ENCODE measurements around the gene PSEN2. TPM values are rescaled to one million over a fixed set of nuclear protein-coding genes. Genes with fewer than 3 reads are reported as not detected.

PSEN2 gene
- total RNA-seq, 1 experiment from 2014 or later: 17.4 TPM

DNA sequence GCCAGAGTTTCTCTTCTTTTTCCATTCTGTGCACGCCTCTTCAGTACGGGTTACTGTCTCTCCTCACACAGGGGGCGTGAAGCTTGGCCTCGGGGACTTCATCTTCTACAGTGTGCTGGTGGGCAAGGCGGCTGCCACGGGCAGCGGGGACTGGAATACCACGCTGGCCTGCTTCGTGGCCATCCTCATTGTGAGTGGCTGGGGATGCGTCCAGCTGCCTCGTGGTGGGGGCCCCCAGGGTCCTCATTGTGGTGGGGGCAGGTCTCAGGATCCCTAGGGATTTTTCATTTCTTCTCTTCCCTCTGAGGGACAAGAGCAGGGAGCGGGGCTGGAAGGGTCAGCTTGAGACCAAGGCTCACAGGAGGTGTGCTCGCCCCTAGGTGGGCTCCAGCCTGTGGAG, 23.5 kb downstream of the PSEN2 start:
- Histone ChIP-seq H4K91ac (ENCODE audit: insufficient read length, low read depth, low read length) (no peak overlapping the region), H3K27me3 (ENCODE audit: insufficient read depth, low read length) (no peaks in the 10 kb centered on the region), H2BK12ac (ENCODE audit: insufficient read length, low read depth, low read length) (no peak overlapping the region), H3K79me2 (ENCODE audit: insufficient read depth, low read length) (no peaks in the 10 kb centered on the region), H3K56ac (ENCODE audit: insufficient read length, low read depth, low read length) (no peak overlapping the region), H3K4me1 (ENCODE audit: insufficient read depth, low read length) (no peaks in the 10 kb centered on the region), H3K4me2 (ENCODE audit: insufficient read depth, insufficient read length, low read length) (no peak overlapping the region), H2BK120ac (ENCODE audit: low read depth, low read length, poor library complexity, severe bottlenecking) (no peak overlapping the region), H4K8ac (replicated peaks; ENCODE audit: insufficient read length, low read depth, low read length) (no peak overlapping the region), H3K9ac (ENCODE audit: extremely low read depth, insufficient read length, low read length) (no peak overlapping the region), H4K5ac (ENCODE audit: insufficient read length, low read depth, low read length) (no peak overlapping the region), H2BK20ac (ENCODE audit: low read depth, low read length, poor library complexity, severe bottlenecking) (no peak overlapping the region), H3K18ac (ENCODE audit: insufficient read length, low read depth, low read length) (no peak overlapping the region), H3K9me3 (ENCODE audit: control insufficient read depth, low read depth, low read length) (no peaks in the 10 kb centered on the region), H4K20me1 (ENCODE audit: control insufficient read depth, insufficient read depth, insufficient read length) (no peaks in the 10 kb centered on the region), H3K27ac (ENCODE audit: insufficient read length, low read depth, low read length) (no peak overlapping the region), H2AK5ac (ENCODE audit: insufficient read length, low read length) (no peak overlapping the region), H3K23ac (ENCODE audit: insufficient read length, low read depth, low read length) (no peak overlapping the region), H3T11ph (ENCODE audit: low read length) (no peak overlapping the region), H2BK15ac (ENCODE audit: low read depth, low read length) (no peak overlapping the region), H2BK5ac (ENCODE audit: insufficient read length, low read length) (no peak overlapping the region), H3K4ac (ENCODE audit: low read depth, low read length) (no peak overlapping the region), H3K14ac (ENCODE audit: insufficient read depth, low read length) (no peak overlapping the region), H3K23me2 (ENCODE audit: insufficient read length, low read depth, low read length, poor library complexity, severe bottlenecking) (no peaks in the 10 kb centered on the region), H3K79me1 (ENCODE audit: insufficient read depth, low read depth, low read length, poor library complexity, severe bottlenecking) (no peaks in the 10 kb centered on the region), H2AFZ (ENCODE audit: low read length) (no peak overlapping the region)
- no CpG with 5 or more reads among the region's 13 CpGs for WGBS (ENCODE audit: extremely low coverage, insufficient read length, low lambda C conversion rate)
- TF ChIP-seq, protein P1, sequence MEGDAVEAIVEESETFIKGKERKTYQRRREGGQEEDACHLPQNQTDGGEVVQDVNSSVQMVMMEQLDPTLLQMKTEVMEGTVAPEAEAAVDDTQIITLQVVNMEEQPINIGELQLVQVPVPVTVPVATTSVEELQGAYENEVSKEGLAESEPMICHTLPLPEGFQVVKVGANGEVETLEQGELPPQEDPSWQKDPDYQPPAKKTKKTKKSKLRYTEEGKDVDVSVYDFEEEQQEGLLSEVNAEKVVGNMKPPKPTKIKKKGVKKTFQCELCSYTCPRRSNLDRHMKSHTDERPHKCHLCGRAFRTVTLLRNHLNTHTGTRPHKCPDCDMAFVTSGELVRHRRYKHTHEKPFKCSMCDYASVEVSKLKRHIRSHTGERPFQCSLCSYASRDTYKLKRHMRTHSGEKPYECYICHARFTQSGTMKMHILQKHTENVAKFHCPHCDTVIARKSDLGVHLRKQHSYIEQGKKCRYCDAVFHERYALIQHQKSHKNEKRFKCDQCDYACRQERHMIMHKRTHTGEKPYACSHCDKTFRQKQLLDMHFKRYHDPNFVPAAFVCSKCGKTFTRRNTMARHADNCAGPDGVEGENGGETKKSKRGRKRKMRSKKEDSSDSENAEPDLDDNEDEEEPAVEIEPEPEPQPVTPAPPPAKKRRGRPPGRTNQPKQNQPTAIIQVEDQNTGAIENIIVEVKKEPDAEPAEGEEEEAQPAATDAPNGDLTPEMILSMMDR (conservative IDR thresholded peaks at IDR 0.05): no peak
- no peak overlapping the region; a peak in 1 of 7 replicates for H3K27ac Mint-ChIP-seq
- H3K27me3 Mint-ChIP-seq (ENCODE audit: low read depth): no peaks in the 10 kb centered on the region
- H3K4me3 Mint-ChIP-seq: no peak overlapping the region
- DNase-seq: no peak
- peaks cover 11 to 62% (median 41%) of the 10 kb centered on the region in 3 experiments for H3K36me3 Mint-ChIP-seq (ENCODE audit: insufficient read depth in 1 of 3, low read depth in 3 of 3)
- no peaks in the 10 kb centered on the region for H3K9me3 Mint-ChIP-seq
- no peaks in the 10 kb centered on the region for H3K4me1 Mint-ChIP-seq
